Measurements from ENCODE around the gene KIRREL1. TPM values are rescaled to one million over a fixed set of nuclear protein-coding genes. Genes with fewer than 3 reads are reported as not detected.
A peak's percentile ranks its signal among the peaks of the same experiment; 100 is the strongest.

KIRREL1 gene
- total and polyA plus RNA-seq, 2 experiments from 2014 or later: 8.2 to 33.2 TPM

DNA sequence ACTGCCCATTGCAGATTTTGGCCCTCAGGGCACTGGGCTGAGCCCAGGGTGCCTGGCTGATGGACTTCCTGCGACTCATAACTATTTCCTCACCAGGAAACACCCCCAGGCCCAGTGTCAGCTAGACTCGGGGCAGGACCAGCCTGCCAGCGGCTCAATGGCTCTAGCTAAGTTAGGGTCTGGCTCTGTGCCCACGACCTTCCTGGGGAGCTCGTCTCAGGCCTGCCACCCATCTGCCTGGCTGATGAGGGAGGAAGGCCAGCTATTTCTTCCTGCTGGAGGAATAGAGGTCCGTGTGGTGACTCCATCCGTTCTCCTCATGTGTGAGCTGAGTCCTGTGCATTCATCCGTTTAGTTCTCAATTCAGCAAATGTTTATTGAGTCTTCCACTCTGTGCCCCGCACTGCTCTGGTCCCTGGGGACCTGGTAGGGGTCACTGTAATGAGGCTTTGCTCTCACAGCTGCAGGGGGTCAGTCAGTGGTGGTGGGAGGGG lies 44.5 kb downstream of the KIRREL1 start:
- H3K36me3 ChIP-seq: no peaks in the 10 kb centered on the region
- no peaks in the 10 kb centered on the region for H3K27me3 ChIP-seq
- TF ChIP-seq, protein P1, sequence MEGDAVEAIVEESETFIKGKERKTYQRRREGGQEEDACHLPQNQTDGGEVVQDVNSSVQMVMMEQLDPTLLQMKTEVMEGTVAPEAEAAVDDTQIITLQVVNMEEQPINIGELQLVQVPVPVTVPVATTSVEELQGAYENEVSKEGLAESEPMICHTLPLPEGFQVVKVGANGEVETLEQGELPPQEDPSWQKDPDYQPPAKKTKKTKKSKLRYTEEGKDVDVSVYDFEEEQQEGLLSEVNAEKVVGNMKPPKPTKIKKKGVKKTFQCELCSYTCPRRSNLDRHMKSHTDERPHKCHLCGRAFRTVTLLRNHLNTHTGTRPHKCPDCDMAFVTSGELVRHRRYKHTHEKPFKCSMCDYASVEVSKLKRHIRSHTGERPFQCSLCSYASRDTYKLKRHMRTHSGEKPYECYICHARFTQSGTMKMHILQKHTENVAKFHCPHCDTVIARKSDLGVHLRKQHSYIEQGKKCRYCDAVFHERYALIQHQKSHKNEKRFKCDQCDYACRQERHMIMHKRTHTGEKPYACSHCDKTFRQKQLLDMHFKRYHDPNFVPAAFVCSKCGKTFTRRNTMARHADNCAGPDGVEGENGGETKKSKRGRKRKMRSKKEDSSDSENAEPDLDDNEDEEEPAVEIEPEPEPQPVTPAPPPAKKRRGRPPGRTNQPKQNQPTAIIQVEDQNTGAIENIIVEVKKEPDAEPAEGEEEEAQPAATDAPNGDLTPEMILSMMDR (IDR thresholded peaks at IDR 0.05; ENCODE audit: low read depth, low read length): no peak
- H3K27ac ChIP-seq: no peak overlapping the region
- DNase-seq (ENCODE audit: low read depth in 1 of 2, low spot score in 1 of 2): peak in 1 of 2 donors; percentile 65
- H3K4me1 ChIP-seq (ENCODE audit: low read depth): no peaks in the 10 kb centered on the region
- no peak overlapping the region for H3K4me3 ChIP-seq
- H3K9me3 ChIP-seq (ENCODE audit: low read depth): no peaks in the 10 kb centered on the region

DNA sequence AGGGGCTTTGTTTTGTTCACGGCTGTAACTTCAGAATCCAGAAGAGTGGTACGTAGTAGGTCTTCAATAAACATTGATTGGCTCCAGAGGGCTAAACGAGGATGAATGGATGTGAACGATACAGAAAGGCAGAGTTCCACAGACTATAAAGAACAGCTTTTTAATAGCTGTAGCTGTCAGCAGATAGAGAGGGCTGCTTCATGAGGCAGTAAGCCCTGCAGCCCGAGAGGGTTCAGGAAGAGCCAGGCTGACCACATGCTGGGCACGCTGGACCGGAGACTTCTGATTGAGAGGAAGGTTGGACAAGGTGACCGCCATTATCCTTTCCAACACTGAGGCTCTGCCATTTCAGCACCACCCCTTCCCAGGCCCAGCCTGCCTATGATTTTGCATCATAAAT lies 45.3 kb downstream of the KIRREL1 start:
- Histone ChIP-seq H3K4me3 (no peak overlapping the region), H3K4me1 (ENCODE audit: low read depth) (peaks cover 6% of the 10 kb centered on the region), H3K27ac (no peak overlapping the region), H3K9me3 (ENCODE audit: low read depth) (no peaks in the 10 kb centered on the region), H3K27me3 (no peaks in the 10 kb centered on the region), H3K36me3 (no peaks in the 10 kb centered on the region)
- TF ChIP-seq, protein P1 (IDR thresholded peaks at IDR 0.05; ENCODE audit: low read depth, low read length): no peak
- DNase-seq (ENCODE audit: low read depth in 1 of 2, low spot score in 1 of 2): no peak

DNA sequence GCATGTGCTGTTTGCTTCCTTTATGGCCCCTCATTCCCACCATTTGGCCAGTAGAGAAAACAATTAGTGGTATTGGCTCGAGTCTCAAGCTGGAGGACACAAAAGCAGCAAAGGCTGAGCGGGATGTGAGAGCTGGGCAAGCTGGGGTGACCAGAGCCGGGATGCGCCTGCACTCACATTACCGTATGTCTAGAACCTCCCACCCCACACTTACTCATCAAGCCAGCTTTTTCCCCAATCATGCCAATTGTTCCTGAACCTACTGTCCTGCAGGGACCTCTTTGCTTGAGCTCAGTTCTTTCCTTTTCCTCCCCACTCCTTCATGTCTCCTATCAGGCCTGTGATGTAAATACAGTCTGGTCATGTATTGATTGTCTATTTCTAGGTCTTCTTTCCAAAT lies 45.9 kb downstream of the KIRREL1 start:
- DNase-seq (ENCODE audit: low read depth in 1 of 2, low spot score in 1 of 2): no peak
- H3K9me3 ChIP-seq (ENCODE audit: low read depth): no peaks in the 10 kb centered on the region
- H3K27ac ChIP-seq: no peak overlapping the region
- no peaks in the 10 kb centered on the region for H3K36me3 ChIP-seq
- TF ChIP-seq, protein P1 (IDR thresholded peaks at IDR 0.05; ENCODE audit: low read depth, low read length): no peak
- H3K4me1 ChIP-seq (ENCODE audit: low read depth): peaks cover 6% of the 10 kb centered on the region
- no peak overlapping the region for H3K4me3 ChIP-seq
- no peaks in the 10 kb centered on the region for H3K27me3 ChIP-seq

DNA sequence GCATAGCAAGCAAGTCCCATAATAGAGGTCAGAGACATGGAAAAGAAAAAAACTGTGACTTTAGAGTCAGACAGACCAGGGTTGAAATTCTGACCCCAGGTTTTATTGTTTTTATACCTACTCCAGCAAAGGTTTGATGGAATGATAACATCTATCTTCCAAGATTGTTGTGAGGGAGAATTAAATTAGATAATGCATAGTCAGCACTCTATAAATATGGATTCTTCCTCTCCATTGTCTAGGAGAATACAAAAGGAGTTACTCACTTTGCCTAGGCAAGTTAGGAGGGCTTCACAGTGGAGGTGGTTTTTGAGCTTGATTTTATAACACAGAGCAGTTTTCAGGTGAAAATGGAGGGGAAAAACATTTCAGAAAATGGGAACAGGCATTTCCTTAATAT lies 46.9 kb downstream of the KIRREL1 start:
- Histone ChIP-seq H3K27ac (no peak overlapping the region), H3K9me3 (ENCODE audit: low read depth) (no peaks in the 10 kb centered on the region), H3K27me3 (no peaks in the 10 kb centered on the region), H3K4me3 (no peak overlapping the region), H3K36me3 (no peaks in the 10 kb centered on the region), H3K4me1 (ENCODE audit: low read depth) (peaks cover 6% of the 10 kb centered on the region)
- no peak for DNase-seq (ENCODE audit: low read depth in 1 of 2, low spot score in 1 of 2)
- TF ChIP-seq, protein P1 (IDR thresholded peaks at IDR 0.05; ENCODE audit: low read depth, low read length): no peak

DNA sequence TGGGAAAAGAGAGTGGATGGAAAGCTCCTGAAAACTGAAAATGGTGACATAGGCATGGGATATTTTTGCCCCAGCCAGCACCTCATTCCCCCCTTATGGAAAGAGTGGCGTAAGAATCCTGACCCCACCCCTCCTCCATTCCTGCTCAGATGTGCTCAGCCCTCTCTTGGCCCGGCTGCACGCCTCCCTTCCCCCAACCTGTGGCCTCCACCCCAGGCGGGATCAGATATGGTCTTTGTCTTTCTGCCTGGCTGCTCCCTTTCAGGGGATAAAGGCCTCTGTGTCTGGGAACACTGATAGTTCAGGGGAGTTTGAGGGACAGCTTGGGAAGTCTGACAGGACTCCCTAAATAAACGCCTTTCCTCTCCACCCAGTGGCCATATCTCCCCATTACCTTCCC lies 49.8 kb downstream of the KIRREL1 start:
- H3K27me3 ChIP-seq: no peaks in the 10 kb centered on the region
- peak overlapping the region; percentile 62 for H3K27ac ChIP-seq
- H3K4me1 ChIP-seq (ENCODE audit: low read depth): peaks cover 6% of the 10 kb centered on the region
- no peak overlapping the region for H3K4me3 ChIP-seq
- TF ChIP-seq, protein P1 (IDR thresholded peaks at IDR 0.05; ENCODE audit: low read depth, low read length): no peak
- no peaks in the 10 kb centered on the region for H3K9me3 ChIP-seq (ENCODE audit: low read depth)
- peak in 1 of 2 donors; percentile 40 for DNase-seq (ENCODE audit: low read depth in 1 of 2, low spot score in 1 of 2)
- no peaks in the 10 kb centered on the region for H3K36me3 ChIP-seq

DNA sequence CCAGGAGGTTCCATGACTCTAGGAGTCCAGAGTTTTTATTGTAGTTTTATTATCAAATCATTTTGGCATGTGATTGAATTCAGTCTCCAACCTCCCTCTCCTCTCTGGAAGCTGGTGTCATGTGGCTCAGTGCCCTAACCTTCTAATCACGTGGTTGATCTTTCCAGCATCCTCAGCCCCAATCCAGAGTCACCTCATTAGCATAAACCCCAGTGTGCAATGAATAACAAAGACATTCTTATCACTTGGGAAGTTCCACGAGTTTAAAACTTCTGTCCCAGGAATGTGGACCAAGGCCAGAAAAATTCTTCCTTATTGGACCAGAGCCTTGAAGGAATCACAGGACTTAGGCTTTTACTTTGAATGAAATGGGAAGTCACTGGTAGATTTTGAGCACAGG lies 52.2 kb downstream of the KIRREL1 start:
- Histone ChIP-seq H3K4me3 (no peak overlapping the region), H3K36me3 (no peaks in the 10 kb centered on the region), H3K27me3 (no peaks in the 10 kb centered on the region), H3K9me3 (ENCODE audit: low read depth) (no peaks in the 10 kb centered on the region), H3K27ac (no peak overlapping the region), H3K4me1 (ENCODE audit: low read depth) (peaks cover 6% of the 10 kb centered on the region)
- TF ChIP-seq, protein P1 (IDR thresholded peaks at IDR 0.05; ENCODE audit: low read depth, low read length): no peak
- peak in 1 of 2 donors; percentile 90 for DNase-seq (ENCODE audit: low read depth in 1 of 2, low spot score in 1 of 2)

All from cardiac muscle cell (in vitro differentiated cells and primary cell).